ENCODE results near the gene DNASE1L3. TPM values are rescaled to one million over a fixed set of nuclear protein-coding genes. Genes with fewer than 3 reads are reported as not detected.

DNASE1L3 gene
- total and polyA plus RNA-seq, 2 experiments from 2014 or later = not detected

GRCh38 chr3:58180099-58180880 lies 30.5 kb downstream of the DNASE1L3 start:
- no peak overlapping the region for H3K4me2 ChIP-seq
- H3K36me3 ChIP-seq (ENCODE audit: insufficient read depth) = no peaks in the 10 kb centered on the region
- no peak overlapping the region for H3K4me3 Mint-ChIP-seq

More at GRCh38 chr3:58180099-58180880, 30.5 kb downstream of the DNASE1L3 start:
- Histone ChIP-seq H2AFZ (no peak overlapping the region), H3K27me3 (ENCODE audit: insufficient read depth) (no peaks in the 10 kb centered on the region), H3K27ac (ENCODE audit: low read depth) (no peak overlapping the region), H3F3A (replicated peaks; ENCODE audit: low read depth) (0 out of 2 replicates have a peak, but pooled peaks cover 4% of the 10 kb centered on the region), H3K4me3 (no peak overlapping the region), H3K9me2 (ENCODE audit: insufficient read depth) (no peaks in the 10 kb centered on the region; the same call in 1 of the 2 replicates), H4K20me1 (replicated peaks; ENCODE audit: insufficient read depth) (no peaks in the 10 kb centered on the region), H3K4me1 (ENCODE audit: insufficient read depth) (peaks cover 9% of the 10 kb centered on the region), H3K79me2 (replicated peaks; ENCODE audit: insufficient read depth) (no peaks in the 10 kb centered on the region)
- Mint-ChIP-seq H3K36me3 (ENCODE audit: low read depth) (no peaks in the 10 kb centered on the region), H3K9me3 (no peaks in the 10 kb centered on the region; the same call in 2 of the 3 replicates), H3K27me3 (ENCODE audit: insufficient read depth, low read depth, poor library complexity) (peaks cover 7% of the 10 kb centered on the region), H3K27ac (no peak overlapping the region), H3K4me1 (peaks cover 11% of the 10 kb centered on the region)
- ATAC-seq (no peak), DNase-seq (ENCODE audit: low spot score) (no peak)
- TF ChIP-seq ZNF462 (CRISPR knock-in tag; IDR thresholded peaks at IDR 0.05) = no peak
- TF ChIP-seq POLR2AphosphoS5 (IDR thresholded peaks at IDR 0.05; ENCODE audit: low read depth) = no peak
- no peak for TF ChIP-seq EZH2phosphoT487 (IDR thresholded peaks at IDR 0.05; ENCODE audit: unreplicated experiment)
- TF ChIP-seq, protein P1, sequence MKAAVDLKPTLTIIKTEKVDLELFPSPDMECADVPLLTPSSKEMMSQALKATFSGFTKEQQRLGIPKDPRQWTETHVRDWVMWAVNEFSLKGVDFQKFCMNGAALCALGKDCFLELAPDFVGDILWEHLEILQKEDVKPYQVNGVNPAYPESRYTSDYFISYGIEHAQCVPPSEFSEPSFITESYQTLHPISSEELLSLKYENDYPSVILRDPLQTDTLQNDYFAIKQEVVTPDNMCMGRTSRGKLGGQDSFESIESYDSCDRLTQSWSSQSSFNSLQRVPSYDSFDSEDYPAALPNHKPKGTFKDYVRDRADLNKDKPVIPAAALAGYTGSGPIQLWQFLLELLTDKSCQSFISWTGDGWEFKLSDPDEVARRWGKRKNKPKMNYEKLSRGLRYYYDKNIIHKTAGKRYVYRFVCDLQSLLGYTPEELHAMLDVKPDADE (IDR thresholded peaks at IDR 0.05) = no peak
- TF ChIP-seq ZNF114 (CRISPR knock-in tag; IDR thresholded peaks at IDR 0.05) = no peak
- no peak for TF ChIP-seq JUNB (IDR thresholded peaks at IDR 0.05; ENCODE audit: unreplicated experiment)
- TF ChIP-seq, protein P2, sequence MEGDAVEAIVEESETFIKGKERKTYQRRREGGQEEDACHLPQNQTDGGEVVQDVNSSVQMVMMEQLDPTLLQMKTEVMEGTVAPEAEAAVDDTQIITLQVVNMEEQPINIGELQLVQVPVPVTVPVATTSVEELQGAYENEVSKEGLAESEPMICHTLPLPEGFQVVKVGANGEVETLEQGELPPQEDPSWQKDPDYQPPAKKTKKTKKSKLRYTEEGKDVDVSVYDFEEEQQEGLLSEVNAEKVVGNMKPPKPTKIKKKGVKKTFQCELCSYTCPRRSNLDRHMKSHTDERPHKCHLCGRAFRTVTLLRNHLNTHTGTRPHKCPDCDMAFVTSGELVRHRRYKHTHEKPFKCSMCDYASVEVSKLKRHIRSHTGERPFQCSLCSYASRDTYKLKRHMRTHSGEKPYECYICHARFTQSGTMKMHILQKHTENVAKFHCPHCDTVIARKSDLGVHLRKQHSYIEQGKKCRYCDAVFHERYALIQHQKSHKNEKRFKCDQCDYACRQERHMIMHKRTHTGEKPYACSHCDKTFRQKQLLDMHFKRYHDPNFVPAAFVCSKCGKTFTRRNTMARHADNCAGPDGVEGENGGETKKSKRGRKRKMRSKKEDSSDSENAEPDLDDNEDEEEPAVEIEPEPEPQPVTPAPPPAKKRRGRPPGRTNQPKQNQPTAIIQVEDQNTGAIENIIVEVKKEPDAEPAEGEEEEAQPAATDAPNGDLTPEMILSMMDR (conservative IDR thresholded peaks at IDR 0.05; ENCODE audit: low read depth in 2 of 2) = no peak
- no peak for TF ChIP-seq EZH2 (IDR thresholded peaks at IDR 0.05; ENCODE audit: low read depth, unreplicated experiment)
- no peak for TF ChIP-seq STAT1 (IDR thresholded peaks at IDR 0.05; ENCODE audit: unreplicated experiment)
- TF ChIP-seq ZNF331 (CRISPR knock-in tag; IDR thresholded peaks at IDR 0.05; ENCODE audit: low read depth) = no peak
- TF ChIP-seq NANOG (IDR thresholded peaks at IDR 0.05; ENCODE audit: borderline replicate concordance) = no peak

All from GM23338 (cell line).